Measurements from ENCODE around the gene AURKAIP1.

DNA sequence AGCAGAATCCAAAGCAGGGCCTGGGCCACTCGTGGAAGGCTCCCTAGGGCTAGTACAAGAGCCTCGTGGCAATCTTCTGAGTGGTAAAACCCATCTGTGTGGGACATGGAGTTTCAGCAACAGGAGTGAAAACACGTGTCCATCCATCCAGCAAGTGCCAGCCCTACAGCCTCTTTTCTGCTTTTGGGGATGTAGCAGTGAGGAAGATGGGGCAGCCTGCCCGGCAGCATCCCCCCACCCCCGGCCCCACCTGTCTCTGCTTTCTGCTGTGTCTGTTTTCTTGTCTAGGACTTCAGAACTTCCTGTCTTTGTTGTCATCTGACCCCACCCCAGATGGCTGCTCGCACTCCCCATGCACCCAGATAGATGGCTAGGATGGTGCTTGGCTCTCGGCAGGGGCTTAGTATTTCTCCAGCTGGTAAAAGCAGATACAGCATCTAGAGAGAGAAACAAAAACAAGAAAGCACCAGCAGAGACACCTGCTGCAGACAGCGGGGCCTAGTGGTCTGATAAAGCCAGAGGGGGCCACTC lies 48.9 kb downstream of the AURKAIP1 start:
- no peak for TF ChIP-seq EP300 (IDR thresholded peaks at IDR 0.05)
- TF ChIP-seq POLR2A (IDR thresholded peaks at IDR 0.05; ENCODE audit: low read depth) = no peak
- TF ChIP-seq, protein P1, sequence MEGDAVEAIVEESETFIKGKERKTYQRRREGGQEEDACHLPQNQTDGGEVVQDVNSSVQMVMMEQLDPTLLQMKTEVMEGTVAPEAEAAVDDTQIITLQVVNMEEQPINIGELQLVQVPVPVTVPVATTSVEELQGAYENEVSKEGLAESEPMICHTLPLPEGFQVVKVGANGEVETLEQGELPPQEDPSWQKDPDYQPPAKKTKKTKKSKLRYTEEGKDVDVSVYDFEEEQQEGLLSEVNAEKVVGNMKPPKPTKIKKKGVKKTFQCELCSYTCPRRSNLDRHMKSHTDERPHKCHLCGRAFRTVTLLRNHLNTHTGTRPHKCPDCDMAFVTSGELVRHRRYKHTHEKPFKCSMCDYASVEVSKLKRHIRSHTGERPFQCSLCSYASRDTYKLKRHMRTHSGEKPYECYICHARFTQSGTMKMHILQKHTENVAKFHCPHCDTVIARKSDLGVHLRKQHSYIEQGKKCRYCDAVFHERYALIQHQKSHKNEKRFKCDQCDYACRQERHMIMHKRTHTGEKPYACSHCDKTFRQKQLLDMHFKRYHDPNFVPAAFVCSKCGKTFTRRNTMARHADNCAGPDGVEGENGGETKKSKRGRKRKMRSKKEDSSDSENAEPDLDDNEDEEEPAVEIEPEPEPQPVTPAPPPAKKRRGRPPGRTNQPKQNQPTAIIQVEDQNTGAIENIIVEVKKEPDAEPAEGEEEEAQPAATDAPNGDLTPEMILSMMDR (IDR thresholded peaks at IDR 0.05) = no peak
- TF ChIP-seq POLR2AphosphoS5 (IDR thresholded peaks at IDR 0.05) = no peak
